Left hindlimb (tissue), 1 donor: ENCODE data around the gene CTNNA3.

Experiments
- DNase-seq: peaks from one replicate; pipeline ENCODE4 v3.0.0-alpha.2; 2018

Gene CTNNA3

DNA sequence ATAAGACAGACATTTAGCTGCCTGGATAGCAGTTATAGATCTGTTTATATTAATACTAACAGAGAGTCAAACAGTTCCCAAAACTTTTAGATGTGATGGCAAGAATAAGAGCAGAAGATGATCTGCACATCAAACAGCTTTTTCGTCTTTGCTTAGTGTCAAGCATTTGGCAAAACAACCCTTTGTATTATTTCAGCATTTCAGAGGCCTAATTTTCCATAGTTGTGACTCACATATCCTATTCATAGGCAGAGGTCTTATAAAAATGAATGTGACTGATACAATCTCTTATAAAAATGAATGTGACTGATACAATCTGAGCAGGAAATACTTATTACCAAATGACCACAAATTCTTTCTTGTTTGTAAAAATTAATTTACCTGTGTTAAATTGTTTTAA, 699.0 kb downstream of the CTNNA3 start:
- DNase-seq, result no peak

DNA sequence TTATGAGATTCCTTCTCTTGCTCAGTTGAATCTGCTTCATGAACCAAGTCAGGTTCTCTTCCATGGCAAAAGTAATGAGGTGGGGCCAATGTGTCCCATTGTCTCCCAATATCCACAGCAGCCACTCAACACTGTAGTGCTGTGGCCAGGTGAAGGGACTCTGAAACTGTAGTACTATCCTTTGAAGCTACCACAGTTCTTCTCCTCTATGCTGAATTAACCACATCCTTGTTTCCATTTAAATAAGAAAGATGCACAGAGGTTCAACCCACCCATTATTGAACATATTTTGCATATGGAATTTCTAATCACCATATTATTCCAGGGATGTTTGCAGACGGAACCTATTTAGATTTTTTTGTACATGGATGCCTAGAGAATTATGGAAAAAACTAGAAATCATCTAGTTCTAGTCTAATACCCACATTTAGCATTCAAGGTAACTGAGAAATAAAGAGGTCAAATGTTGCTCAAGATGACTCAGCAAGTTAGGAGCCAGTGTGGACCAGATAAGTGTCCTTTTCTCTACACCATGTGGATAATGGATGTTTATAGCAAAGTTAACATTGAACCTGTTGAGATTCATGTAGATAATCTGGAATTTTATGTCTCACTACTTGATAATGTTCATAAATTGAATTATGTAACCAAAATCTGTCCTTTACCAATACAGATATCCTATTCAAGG, 705.7 kb downstream of the CTNNA3 start:
- DNase-seq, result no peak

DNA sequence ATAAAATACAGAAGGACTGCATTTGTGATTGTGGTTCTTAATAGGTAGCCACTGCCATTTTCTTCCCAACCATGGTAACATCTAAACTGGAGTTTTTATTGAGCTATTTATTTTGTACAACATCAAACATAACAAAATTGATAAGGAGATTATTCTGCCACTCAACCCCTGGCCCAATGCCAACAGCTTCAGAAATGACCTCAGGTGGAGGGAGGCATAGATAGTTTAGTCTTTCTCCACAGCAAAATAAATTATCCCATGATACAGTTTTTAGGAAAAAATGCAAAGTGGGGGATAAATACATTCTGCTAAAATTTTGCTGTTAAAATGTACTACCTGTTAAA, 712.5 kb downstream of the CTNNA3 start:
- no peak for DNase-seq

DNA sequence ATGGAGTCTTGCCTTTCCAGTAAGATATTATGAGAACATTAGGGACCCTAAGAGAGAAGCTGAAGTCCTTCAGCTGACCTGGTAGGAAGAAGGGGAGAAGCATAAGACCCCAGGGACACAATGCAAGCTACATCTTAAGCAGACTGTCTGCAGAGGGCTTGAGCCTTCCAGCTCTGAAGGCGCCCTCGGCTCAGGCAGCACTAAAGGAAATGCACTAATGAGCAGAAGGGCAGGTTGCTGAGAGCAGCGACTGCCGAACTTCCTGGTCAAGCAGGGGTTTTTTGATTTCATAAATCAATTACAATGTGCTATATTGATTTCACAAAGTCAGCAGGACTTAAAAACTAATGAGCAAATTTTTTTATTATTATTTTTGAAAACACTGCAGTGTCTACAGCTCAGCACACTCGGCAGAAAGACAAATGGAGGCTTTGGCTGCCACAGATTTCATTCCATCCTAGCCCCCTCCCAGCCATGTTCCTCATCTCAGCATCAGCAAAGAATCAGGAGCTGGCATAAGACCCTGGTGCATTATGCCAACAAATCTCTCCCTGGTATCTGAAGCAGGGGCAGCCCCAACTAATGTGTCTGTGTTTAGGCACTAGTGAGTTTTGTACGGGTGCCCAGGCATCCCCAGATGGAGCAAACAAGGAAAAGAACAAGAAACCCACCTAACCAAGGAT, 713.1 kb downstream of the CTNNA3 start:
- DNase-seq, result no peak

DNA sequence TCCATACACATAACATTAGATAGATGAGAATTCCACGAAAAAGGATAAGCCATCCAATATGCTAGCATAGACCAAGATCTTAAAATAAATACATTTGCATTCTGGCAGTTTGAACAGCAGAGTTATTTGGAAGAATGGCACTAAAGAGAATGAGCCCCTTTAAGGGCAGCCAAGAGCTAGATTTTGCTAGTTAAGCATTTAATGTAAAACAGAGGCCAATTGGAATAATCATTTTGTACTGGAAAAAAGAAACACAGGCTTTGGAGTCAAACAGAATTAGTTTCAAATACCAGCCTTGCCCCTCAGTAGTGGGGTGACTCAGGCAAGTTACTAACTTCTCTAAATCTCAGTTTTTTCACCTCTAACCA, 714.0 kb downstream of the CTNNA3 start:
- DNase-seq, result no peak

DNA sequence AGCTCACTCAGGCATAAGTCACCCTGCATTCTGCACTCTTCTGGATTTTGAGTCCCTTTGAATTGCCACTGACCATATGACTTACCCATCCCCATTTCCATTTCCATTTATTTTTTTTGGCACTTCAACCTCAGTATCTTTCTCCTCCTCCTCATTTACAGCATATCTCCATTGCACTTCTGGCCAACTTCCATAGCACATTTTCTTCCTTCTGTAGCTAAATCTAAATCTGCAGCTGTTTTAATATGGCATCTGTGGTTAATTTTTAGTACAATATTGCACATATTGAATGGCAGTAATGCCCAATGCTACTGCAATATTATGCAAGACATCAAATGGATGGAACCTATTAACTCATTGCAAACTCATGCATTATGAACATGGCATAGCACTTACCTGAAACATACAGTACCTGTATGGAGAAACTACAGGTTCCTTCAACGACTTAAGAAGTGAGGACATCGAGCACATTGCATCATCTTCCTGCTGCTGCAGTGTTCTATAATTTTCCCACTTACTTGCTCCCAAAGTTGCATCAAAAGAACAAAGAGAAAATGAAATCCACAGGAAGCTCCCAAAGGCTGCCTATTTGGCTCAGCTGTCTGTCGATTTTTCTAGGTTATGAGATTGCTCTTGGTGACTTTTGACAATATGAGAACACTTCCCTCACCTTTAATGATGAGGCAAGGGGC, 714.5 kb downstream of the CTNNA3 start:
- DNase-seq, result no peak

DNA sequence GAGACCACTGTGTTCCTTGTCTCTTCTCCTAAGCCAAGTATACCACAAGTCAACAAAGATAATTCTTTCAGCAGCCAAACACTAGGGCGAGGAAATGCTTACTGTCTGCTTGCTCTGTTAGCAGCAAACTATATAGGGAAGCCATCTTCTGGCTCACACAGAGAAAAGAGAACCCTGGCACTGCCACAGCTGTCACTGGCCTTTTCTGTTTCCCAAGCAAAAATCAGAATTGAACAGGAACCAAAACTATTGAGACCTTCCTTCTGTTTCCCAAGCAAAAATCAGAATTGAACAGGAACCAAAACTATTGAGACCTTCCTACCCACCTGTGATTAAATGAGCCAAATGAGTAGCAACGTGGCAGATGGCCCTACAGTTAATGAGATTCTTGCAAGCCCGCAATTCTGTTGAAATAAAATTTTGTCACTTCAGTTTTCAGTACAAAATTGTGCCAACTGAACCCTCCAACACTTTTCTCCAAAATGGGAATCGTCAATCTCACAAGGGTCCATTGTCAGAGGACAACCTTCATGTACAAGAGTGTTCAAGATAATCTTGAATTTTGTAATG, 715.7 kb downstream of the CTNNA3 start:
- no peak for DNase-seq

DNA sequence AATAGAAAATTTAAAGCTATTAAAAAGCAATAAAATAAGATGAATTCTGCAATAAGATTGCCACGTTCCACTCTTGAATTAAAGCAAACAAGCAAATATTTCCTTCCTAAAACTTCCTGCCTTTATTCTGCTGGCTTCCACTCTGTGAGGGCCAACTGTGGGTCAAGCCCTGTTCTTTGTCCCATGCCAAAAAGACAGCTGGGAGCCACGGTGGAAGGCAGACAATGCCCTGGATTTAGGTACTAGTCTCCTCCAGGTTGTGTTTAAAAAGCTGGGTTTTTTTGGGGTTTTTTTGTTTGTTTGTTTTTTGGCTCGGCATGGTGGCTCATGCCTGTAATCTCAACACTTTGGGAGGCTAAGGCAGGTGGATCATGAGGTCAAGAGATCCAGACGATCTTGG, 731.0 kb downstream of the CTNNA3 start:
- no peak for DNase-seq

DNA sequence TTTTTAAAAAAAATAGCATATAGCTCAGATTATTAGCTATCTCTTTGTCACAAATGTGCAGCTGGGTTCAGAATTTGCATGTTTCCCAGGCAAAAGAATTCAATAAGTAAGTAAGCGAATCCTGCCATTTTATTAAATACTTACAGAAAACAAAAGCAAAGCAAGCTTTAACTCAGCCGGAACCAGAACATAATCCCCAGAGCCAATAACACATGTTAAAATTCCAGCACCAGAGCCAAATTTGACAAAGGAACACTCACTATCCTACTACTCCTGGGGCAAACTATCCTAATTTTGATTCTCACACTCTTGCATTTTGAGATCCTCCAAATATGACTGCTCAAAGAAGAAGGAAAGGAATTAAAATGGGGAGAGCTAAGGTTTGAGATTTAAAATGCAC, 737.5 kb downstream of the CTNNA3 start:
- DNase-seq, result no peak

DNA sequence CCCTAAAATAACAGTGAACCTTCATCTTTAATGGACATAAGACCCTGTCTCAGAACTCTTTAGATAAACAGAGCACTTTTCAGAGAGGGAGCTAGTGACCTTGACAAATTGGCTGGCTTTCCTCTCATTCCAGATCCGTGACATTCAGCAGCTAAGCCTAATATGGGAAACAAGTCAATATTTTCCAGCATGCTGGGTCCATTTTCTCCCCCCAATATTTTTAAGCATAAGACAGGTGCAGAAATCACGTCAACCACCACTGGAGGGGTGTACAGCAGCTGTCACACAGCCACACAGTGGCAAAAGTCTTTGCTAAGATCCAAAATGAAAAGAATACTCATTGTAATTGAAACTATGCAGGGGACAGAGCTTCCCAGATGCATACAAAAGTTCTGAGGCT, 744.1 kb downstream of the CTNNA3 start:
- no peak for DNase-seq

DNA sequence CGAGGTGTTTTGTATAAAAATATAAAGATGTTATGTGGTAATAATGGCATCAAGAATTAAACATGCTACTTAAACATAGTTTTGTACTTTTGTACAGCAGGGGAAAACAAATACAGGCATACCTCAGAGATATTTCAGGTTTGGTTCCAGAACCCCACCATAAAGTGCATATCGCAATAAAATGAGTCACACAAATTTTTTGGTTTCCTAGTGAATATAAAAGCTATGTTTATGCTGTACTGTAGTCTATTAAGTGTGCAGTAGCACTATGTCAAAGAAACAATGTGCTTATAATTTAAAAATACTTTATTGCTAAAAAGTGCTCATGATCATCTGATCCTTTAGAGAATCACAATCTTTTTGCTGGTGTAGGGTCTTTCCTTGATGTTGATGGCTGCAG, 752.4 kb downstream of the CTNNA3 start:
- DNase-seq, result no peak

DNA sequence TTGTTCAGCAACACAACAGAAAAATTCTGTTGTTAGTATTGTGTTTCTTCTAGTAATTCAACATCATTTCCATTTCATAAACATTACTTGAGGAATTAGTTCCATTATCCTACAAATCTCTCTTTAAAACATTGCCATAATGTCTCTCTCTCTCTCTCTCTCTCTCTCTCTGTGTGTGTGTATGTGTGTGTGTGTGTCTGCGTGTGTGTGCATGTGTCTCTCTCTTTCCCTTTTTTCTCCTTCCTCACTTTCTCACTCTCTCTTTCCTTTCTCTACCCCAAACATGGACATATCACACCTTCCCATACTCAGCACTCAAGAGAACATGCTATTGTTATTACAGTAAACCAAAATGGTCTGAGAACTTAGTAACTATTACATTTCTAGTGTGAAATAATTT, 753.6 kb downstream of the CTNNA3 start:
- no peak for DNase-seq

DNA sequence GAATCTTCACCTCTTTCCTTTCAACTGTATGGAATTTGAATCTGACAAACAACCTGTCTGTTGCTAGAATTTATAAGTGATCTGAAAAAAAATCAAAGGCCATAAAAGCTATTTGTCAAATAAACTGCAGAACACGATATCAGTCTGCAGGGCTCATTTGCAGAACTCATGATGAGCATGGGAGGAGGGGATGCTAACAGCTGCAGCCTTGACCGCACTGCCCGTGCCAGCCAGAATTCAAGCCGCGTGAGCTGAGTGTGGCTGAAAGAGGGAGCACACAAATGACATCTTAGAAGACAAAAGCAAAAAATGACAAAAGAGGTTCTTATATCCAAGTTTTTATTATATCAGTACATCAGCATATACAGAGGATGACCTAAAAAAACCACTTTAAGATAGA, 754.5 kb downstream of the CTNNA3 start:
- DNase-seq, result no peak

DNA sequence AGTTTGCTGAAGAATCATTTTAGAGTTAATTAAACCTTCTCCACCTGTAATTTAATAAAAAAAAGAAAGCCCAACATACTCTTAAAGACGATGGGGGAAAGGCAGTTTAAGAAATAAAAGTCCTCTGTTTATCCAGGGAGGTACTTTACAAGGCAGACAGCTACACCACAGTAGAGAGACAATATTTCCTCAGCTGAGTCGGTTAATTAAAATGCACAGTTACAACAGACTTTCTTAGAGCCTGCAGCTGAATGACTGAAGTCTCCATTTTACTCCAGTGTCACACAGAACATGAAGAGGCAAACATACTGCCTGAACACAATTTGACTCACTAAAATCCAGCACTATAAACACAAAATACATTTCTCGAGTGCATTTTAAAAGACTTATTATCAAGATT, 755.0 kb downstream of the CTNNA3 start:
- DNase-seq, result no peak

DNA sequence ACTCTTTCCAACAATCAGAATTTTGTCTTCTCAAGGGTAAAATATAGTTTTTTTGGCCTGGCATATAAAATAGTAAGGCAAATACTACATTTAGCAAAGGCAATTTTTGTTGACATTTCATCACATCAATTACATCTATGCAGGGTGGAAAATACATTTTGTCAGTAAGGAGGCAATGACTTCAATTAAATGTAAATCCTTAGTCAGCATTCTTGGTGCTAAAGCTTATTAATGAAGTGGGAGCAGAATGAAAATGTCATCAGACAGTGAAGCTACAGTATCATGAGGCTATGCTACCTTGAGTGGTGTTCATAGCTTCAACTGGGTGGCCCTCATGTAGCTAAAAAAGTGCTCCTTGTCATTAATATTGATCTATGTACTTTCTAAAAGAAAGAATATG, 761.3 kb downstream of the CTNNA3 start:
- DNase-seq, result no peak

DNA sequence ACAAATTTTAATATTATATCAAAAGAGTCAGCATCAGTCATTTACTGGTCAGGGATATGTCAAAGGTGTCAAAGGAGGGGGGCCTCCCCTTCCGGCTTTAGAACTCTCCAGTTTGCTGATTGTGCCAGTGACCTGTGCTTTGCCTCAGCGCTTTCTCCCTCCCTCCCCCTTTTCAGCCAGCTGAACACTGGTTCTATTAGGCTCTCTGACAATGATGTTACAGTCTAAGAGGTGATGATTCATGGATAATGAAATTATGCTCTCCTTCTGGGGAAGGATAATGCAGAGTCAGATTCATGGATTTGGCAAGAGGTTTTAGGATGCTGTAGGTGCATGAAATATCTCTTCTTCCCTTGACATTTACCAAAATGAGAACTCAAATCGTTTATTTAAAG, 764.0 kb downstream of the CTNNA3 start:
- no peak for DNase-seq

DNA sequence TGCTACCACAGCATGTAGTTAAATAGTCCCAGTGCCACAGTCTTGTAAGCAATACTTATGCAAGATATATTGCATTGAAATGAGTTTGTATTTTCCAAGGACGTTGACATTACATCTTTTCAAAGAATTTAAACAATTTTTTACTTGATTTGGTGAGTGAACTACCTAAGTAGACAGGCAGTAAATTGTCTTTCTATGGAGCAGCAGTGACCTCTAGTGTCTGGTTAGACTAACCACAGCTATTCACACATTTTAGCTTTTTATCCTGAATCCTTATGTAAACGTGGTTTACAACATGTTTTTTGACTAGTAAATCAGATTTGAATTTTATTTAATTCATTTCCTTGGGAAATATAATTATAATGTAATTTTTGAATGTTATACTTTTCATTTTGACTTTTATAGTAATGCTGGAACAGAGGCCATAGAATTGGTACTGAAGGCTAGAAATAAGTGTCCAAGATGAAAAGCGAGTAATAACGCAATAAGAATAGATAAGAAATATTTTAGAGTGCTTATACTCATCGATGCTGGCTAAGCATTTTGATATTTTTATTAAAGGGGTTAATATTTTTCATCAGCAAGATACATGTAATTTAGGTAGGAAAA, 764.6 kb downstream of the CTNNA3 start:
- no peak for DNase-seq

DNA sequence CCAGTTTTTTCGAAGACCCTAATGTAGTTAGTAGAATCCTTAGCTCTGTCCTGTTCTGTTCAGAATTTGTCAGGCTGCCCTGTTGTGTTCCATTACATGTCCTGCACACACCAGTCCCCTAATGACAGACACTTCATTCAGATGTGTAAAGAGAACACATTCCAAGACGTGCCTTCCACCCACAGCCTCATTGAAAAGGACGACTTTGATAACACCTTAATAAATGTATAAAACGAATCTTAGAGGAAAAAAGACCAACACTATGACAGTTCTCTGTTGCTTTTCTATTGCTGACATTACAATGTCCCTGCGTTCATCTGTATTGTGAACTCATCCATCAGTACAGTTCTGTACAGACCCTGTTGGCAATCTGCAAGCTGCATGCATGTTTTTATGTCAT, 766.6 kb downstream of the CTNNA3 start:
- no peak for DNase-seq

DNA sequence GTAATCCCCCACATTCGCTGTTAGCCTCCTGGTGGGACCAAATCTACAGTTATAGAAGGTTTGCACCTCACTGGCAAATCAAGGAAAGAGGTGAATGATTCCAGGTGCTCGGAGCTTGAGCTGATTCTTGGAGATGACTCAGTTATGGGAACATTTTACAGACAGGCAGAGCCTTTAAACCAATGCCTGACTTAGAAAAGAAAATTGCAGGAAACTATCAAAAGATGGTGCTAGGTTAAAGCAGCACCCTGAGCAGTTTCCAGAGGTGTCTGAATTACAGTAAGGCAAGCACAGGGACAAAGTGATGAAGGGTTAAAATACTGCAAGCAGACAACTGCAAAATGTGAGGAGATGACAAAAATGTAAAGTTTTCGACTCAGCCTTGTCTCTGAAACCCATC, 767.2 kb downstream of the CTNNA3 start:
- DNase-seq, result no peak

DNA sequence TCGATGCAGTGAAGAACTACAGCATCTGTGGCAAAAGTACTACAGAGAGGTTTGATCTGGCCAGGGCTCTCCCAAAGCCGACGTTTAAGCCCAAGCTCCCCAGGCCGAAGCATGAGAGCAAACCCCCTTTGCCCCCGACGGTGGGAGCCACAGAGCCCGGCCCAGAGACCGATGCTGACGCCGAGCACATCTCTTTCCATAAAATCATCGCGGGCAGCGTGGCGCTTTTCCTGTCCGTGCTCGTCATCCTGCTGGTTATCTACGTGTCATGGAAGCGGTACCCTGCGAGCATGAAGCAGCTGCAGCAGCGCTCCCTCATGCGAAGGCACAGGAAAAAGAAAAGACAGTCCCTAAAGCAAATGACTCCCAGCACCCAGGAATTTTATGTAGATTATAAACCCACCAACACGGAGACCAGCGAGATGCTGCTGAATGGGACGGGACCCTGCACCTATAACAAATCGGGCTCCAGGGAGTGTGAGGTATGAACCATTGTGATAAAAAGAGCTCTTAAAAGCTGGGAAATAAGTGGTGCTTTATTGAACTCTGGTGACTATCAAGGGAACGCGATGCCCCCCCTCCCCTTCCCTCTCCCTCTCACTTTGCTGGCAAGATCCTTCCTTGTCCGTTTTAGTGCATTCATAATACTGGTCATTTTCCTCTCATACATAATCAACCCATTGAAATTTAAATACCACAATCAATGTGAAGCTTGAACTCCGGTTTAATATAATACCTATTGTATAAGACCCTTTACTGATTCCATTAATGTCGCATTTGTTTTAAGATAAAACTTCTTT, 767.8 kb downstream of the CTNNA3 start:
- peak; percentile 52 for DNase-seq

DNA sequence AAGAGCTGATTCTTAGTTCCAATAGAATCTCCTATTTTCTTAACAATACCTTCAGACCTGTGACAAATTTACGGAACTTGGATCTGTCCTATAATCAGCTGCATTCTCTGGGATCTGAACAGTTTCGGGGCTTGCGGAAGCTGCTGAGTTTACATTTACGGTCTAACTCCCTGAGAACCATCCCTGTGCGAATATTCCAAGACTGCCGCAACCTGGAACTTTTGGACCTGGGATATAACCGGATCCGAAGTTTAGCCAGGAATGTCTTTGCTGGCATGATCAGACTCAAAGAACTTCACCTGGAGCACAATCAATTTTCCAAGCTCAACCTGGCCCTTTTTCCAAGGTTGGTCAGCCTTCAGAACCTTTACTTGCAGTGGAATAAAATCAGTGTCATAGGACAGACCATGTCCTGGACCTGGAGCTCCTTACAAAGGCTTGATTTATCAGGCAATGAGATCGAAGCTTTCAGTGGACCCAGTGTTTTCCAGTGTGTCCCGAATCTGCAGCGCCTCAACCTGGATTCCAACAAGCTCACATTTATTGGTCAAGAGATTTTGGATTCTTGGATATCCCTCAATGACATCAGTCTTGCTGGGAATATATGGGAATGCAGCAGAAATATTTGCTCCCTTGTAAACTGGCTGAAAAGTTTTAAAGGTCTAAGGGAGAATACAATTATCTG, 768.6 kb downstream of the CTNNA3 start:
- DNase-seq, result no peak

DNA sequence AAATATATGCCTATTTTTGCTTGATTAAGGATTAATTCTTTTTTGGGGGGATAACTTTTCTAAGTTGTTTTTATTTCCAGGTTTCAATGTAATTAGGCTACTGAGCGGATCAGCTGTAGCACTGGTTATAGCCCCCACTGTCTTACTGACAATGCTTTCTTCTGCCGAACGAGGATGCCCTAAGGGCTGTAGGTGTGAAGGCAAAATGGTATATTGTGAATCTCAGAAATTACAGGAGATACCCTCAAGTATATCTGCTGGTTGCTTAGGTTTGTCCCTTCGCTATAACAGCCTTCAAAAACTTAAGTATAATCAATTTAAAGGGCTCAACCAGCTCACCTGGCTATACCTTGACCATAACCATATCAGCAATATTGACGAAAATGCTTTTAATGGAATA, 769.2 kb downstream of the CTNNA3 start:
- no peak for DNase-seq
